Measurements from ENCODE around the gene NCSTN.

The NCSTN gene

DNA sequence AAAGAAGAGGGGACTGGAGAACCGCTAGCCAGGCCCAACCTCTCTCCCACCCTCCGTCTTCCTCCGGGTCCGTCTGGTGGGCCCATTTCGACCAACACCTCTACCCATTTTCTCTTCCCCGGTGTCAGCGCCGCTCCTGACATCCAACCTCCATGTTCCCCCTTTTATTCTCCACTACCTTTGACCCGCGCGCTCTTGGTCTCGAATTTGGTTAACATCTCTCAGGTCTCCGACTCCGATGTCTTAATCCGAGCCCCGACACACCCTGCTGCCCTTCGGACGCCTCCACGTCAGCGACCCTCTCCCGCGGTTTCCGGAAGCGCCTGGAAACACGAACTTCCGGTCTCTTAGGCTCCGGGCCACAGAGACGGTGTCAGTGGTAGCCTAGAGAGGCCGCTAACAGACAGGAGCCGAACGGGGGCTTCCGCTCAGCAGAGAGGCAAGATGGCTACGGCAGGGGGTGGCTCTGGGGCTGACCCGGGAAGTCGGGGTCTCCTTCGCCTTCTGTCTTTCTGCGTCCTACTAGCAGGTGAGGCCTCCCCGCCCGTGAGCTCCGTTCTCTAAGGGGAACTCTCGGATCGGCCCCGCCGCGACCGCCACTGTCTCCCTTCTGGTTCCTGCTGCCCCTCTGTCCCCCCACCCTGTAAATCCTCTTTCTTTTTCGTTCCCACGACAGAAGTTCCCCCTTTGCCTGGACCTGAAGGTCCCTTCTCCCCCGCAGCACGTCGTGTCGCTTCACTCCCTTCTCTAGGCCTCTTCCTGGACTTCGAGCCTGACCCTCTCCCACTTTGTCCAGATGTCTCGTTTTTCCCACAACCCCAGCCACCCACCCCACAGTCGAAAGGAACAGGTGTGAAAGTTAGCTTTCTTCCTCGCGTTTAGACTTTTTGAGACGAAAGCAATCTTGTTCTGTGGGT lies at the start of gene NCSTN, which contains the start of gene COPA:
TSS of gene NCSTN (plus strand) at position 431 of the 917 bp plus-strand sequence. CDS start at position 445, 14 bp downstream.
TSS of gene COPA (minus strand) at position 298 of the 917 bp plus-strand sequence. CDS start at position 218, 80 bp downstream.
- peak; percentile 71 to 90 (median 86) for DNase-seq

DNA sequence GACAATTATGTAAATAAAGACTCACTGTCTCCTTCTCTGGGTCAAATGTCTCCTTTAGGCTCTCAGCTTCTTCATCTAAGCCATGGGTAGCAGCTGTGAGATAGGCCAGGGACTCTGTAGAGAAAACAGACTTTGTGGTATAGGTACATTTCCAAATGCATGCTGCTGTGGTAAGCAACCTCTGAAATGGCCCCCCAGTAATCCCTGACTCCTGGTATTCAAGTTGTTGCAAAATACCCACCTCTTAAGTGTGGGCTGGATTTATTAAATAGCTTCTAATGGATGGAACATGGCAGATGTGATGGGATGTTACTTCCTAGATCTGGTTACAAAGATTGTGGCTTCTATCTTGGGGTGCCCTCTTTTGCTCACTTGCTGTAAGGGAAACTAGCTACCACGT lies 47.1 kb upstream of the NCSTN start:
- DNase-seq = no peak

DNA sequence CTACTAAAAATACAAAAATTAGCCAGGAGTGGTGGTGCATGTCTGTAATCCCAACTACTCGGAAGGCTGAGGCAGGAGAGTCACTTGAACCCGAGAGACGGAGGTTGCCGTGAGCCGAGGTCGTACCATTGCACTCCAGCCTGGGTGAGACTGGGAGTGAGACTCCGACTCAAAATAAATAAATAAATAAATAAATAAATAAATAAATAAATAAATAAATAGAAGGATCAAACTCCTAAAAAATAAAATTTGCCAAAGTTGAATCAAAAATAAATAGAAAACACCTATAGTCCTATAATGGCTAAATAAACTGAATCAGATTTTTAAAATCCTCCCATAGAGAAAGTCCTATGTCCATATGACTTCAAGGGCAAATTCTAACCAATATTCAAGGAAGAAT lies 43.0 kb upstream of the NCSTN start:
- DNase-seq = no peak

DNA sequence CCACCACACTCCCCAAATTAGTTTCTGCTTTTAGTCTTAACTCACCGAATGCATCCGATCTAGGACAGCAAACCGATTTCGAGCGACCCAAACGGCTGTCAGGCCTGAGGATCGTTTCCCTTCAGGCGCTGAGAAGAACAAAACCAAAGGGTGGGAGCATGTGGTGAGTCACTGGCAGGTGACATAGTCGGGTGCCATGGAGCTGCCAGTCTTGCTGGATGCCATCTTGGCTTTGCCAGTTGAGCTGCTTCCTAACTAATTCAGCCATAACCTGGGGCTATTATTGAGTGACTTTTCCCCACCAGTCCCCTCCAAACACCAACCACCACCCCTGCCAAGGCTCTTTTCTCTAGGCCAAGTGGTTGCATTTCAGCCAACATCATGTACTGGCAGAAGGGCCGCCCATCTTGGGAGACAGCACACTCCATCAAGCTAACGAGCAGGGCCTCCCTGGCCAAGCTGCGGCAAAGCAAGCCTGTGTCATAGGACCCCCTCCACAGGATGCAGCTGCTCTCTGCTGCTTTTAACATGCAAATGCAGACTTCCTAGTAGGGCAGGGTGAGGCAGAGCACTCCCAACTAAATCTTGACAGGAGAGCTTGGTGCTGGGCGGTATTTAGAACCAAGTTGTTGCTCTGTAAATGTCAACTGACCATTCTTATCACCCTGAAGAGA lies 35.9 kb upstream of the NCSTN start:
- no peak for DNase-seq

DNA sequence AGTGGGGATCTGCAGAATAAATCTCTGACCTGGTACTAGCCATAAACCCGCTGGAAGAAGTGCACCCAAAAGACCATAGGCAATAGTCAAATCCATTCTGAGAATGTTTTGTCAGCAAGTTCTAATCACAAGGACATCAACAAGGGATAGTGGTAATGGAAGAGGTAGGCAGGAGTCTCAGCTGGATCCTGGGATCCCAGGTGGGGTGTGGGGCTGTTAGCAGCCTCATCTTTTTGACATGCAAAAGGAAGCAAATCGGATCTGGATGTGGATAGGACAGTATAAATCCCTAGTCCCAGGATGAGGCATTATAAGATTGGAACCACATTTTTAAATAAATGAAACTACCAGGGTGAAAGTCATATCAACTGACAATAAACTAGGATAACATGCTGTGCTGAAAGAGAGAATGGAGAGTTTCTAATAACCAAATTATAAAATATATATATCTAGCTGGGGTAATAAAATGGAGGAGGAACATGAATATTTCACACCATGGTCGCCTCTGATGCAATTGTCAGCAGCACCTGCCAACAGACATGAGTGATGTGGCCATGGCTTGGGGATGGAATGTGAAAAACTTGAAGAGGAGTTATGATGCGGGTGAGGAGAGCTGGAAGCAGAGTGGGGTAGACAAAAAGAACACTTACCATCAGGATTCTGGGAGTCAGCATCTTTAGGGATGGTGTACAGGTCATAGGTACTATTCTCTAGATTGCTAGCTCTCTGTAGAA lies 34.6 kb upstream of the NCSTN start:
- no peak for DNase-seq

DNA sequence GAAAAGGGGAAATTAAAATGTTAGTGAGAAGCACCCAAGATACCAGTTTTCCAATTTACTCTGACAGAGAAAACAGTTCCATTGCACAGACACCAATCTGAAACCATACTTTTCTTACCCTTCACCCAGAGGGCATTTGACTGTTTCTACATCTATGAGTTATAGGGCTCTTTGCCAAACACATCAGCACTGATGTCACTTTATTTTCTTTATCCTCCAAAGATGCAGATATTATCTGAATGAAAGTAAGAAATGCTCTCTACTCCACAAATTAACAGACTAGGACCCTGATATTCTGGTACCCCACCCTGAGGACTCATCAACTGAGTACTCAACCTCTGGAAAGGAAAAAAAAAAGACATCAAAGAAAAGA lies 34.0 kb upstream of the NCSTN start:
- DNase-seq = no peak

DNA sequence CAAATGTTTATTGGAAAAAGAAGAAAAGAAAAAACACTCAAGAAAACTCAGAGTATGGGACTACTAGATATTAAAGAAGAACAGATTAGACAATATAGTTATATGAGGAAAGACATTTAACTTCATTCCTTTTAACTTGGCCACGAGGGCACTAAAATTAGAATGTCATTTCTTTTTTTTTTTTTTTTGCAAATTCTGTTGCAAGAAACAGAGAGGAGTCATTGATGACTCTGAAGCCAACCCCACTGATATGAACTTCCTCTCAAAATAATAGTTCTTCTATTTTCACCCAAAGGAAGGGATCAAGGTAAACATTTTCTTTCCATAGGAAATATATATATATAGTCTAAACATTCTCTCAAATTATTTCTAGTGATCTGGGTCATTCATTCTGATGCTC lies 33.6 kb upstream of the NCSTN start:
- DNase-seq = no peak

DNA sequence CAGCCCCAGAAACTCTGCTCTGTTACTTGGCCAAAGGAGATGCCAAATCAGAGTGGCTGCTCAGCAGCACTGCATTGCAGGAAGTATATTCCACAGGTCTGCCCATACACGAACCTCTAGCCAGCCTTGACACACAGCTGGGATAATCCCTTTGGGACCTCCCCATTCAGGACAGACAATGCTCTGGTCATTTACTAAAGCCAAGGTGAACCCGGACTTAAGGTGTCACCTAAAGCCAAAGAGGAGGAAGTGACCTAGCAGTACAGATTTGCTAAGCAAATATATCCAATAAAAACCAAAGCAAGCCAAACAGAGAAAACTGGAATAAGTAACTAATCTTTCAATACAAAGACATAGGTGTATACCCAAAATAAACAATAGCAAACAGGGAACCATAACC lies 27.8 kb upstream of the NCSTN start:
- no peak for DNase-seq

DNA sequence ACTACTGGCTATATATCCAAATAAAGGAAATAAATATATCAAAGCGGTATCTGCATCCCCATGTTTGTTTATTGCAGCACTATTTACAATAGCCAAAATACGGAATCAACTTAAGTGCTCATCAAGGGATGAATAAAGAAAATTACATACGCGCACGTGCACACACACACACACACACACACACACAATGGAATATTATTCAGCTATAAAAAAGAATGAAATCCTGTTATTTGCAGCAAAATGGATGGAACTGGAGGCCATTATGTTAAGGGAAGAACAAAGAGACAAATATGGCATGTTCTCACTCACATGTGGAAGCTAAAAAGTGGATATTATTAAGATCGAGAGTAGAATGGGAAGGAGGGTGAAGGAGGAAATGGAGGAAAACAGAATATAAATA lies 20.4 kb upstream of the NCSTN start:
- no peak for DNase-seq

DNA sequence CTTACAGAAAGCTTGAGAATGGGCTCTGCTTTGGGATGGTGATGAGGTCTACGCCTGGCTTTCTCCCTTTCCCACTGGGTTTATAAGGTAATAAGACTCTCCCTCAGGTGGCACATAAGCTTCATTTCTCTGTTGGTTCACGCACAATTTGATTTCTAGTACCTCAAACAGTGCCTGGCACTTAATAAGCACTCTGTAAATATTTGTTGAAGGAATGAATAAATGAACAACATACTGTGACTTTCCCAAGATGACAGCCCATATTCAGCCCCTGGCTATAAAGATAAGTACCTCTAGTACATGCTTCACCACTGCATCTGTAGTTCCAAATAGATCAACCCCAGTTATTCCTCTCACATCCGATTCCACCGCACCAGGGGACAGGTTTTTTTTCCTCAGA lies 17.9 kb upstream of the NCSTN start:
- no peak for DNase-seq

DNA sequence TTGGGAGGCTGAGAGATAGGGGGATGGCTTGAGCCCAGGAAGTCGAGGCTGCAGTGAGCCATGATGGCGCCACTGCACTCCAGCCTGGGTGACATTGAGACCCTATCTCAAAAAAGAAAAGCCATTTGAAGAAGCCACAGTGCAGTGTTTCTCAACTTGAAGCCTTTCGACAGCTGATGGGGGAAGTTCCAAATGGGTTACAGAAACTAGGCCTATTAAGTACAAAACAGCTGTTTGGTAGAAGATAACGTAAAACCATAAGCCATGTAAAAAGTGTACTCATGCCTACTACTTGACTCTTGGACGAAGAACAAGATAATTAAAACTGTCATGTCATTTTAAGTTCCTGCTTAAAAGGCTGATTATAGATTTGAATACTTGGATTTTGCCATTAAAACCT lies 16.8 kb upstream of the NCSTN start:
- no peak for DNase-seq

DNA sequence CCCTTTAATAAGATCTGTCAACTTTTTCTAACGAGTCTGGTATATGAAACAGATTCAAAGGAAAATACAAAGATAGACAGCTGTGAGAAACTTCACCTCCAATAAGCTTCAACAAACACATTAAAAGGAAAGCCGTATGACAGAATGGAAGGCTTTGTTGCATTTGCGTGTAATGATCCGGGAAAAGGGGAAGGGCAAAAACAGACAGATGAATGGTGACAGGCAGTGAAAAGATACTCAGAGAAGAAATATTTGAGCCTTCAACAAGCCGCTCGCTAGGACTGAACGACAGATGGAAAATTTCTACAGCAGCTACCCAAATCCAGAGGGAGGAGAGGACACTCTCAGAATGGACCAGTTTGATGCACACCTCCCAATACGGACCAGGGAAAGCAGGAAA lies 15.0 kb upstream of the NCSTN start:
- no peak for DNase-seq

DNA sequence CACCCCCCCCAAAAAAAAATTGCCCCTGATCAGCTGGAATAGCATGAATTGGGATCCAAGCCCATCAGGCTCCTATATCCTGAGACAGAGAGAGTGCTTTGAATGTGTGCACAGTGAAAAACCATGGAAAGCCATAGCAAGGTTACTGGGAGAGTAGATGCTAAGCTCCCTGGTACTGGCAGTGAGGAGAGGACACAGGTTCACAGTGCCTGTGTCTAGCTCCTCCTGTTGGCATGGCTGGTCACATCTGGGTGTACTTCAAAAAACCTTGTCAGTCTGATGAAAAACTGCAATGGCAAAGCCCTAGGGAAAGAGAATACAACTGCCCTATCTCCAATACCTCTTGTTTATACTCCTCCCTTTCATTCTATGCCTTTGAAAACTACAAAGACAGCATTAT lies 13.1 kb upstream of the NCSTN start:
- no peak for DNase-seq

DNA sequence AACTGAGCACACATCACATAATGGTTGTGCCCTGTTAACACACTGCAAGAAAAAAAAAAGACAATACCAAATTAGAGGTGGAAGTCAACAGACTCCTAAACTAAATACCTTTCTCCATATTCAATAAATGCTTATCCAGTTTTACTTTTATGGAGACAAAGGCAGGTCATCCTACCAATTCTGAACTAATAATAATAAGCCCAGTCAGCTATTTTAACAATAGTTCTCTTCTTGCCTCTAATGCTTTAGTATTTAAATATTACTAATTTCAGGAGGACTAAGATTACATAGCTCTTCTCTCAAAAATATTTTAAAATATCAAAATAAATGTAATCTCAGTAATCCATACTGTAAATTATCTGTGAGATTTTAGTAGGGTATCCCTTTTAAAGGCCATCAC lies 10.7 kb upstream of the NCSTN start:
- no peak for DNase-seq

DNA sequence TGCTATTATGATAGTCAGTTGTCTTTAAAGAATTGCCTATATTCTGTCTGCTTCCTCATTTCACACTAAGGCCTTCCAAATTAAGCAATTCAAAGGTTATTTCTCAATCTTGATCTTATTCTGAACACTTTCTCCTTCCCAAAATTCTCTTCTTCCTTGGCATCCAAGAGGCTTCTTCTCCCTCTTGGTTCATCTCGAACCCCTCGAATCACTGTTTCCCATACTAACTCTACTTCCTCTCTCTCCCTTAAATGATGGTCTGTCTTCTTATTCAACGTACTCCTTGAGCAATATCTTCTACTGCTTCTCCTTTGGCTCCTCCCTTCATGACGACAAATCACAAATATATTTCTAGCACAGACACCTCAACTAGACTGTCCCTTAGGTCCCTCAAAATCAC lies 4.6 kb upstream of the NCSTN start:
- DNase-seq = no peak

DNA sequence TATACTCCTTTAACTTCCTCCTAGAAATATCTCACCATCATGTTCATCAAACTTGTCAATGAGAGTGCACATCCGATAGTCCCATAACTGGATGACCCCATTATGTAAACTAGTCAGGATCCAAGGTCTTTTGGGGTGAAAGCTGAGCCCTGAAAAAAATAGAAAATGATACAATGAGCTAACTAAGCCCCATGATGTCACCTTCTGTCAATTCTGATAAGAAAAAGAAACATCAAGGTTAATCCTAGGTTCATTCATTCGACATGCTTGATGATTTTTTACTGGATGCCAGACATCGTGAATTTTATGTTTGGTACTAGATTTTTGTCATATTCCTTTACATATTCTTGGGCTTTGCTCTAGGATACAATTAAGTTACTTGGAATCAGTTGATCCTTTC lies 3.0 kb upstream of the NCSTN start:
- no peak for DNase-seq

DNA sequence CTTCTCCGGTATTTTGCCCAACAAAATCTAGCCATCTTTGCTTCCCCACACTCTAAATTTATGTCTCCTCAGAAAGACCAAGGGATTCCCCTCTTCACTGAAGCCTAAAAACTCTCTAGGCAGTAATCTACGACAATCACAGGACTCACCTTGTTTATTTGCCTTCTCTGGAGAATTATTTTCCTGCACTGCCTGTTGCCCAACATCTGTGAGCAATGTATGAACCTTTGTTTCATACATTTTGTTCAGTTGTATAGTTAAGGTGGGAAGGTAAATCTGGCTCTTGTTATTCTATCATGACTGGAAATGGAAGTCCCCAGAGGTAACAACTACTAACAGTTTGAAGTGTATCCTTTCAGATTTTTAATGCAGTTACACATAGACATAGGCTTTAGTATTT lies 2.3 kb upstream of the NCSTN start:
- no peak for DNase-seq

DNA sequence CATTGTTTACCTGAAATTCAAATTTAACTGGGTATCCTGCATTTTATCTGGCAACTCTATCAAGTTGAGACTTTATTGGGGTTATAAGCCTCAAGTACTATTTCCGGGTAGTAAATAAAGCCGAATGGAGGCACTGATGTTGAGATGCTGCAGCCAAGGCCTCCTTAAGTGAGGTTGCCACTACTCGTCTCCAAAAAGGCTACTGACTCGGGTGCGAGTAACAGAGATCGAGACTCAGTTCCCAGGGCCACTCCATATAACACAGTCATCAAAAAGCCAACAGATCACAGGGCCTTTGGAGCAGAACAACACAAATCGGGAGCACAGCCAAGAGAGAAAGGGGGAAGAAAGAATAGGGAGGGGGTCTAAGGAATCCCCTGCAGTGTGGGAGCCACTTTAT lies 657 bp upstream of the NCSTN start:
- peak in 2 of 6 experiments; percentile 36 to 53 for DNase-seq

DNA sequence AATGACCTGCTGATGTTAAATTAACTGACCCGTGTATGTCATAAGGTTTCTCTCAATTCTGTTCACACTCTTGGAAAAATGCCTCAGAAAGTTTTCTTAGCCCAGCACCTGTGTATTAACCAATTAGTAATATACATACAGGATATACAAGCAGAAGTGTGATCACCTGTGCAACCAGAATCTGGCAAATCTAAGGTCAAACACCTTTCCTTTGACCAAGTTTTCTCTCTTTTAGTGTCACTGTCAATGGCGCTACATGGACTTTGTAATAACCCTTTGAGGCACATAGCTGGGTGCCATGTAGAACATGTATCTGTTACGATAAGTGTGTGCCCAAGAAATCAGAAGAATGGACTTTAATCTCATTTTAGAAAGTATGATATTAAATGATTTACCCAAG lies 1.1 kb downstream of the NCSTN start:
- DNase-seq = no peak

DNA sequence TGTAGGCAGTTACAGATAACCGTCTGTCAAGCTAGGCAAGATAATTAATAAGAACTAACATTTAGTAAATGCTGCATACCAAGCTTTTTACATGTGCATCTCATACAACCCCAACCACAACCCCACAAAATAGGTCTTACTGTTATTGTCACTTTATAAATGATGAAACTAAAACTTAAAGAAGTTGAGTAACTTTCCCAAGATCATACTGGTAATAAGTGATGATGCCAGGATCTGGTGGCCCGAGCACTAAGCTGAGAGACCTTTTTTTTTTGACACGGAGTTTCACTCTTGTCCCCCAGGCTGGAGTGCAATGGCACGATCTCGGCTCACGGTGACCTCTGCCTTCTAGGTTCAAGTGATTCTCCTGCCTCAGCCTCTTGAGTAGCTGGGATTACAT lies 1.8 kb downstream of the NCSTN start:
- DNase-seq = no peak

DNA sequence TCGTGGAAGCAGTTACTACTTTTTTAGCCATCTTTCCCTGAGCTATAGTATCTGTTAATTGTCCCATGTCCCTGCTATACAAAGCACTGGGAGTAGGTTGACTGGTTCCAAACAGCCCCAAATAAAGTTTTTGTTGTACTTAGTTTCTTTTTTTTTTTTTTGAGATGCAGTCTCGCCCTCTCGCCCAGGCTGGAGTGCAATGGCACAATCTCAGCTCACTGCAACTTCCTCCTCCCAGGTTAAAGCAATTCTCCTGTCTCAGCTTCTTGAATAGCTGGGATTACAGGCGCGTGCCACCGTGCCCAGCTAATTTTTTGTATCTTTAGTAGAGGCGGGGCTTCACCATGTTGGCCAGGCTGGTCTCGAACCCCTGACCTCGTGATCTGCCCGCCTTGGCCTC lies 3.3 kb downstream of the NCSTN start:
- DNase-seq = no peak

DNA sequence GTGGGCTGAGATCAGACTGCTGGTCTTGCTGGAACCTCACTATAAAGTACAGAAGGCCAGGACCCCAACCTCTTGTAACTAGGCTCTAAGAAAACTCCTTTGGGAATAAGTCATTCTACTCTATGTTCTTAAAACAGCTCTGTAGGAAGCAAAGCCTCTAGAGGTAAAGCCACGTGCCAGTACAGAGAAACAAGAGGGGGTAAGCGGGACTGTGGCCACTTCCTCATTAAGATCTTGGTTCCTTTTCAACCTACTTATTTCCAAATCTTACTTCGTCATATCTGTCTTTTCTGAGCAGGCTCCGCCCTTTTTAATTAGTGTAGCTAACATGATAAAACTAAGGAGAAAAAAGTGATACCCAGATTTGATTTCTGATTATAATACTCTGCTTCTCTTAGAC lies 3.8 kb downstream of the NCSTN start:
- no peak for DNase-seq

DNA sequence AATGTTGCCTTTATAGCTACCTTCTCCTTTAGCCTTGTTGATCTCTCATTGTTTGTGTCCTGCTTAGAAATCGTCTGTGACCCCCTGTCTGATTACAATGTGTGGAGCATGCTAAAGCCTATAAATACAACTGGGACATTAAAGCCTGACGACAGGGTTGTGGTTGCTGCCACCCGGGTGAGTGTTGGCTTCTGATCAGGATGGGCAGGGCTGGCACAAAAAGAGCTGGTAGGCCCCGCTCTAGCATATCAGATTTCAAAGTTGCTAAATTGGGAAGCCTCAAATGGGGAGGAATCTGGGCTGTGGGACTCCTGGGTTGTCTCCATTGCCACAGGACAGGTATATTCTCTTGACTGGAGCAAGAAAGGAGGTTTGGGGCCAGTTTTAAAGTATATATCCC lies 8.4 kb downstream of the NCSTN start:
- no peak for DNase-seq

DNA sequence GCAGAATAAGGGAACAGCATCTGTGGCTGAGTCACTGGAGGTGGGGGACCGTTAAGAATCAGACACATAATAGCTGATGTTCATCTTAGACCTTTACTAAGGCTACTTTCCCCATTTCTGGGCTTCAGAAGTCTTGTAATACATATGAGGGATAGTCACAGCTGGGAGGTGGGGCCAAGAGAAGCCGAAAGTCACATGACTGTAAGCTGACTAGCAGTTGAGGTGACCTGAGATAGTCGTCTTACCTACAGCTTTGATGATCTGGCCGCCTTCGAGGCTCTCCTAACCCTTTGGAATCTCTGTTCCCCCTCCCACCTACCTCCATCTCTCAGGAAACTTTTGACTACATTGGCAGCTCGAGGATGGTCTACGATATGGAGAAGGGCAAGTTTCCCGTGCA lies 9.4 kb downstream of the NCSTN start:
- DNase-seq = no peak

All from stimulated activated naive CD4-positive, alpha-beta T cell (primary cell).